GM12878 (cell line): ENCODE measurements around the gene CDK5RAP1. TPM values are rescaled to one million over a fixed set of nuclear protein-coding genes. Genes with fewer than 3 reads are reported as not detected.

Experiments
- ATAC-seq: fragments of 200-7000 bp; cut with Tn5 transposase; 3 replicates; pipeline ENCODE4 v1.9.1; 2020; ENCODE audit warnings: mild to moderate bottlenecking, moderate library complexity
- BruUV-seq: library from RNA; stranded (reverse); fragments of 400-500 nt; replicated peaks from 2 replicates; lab custom pipeline; 2021; lab: Mats Ljungman, UMichigan
- CTCF ChIA-PET: fragments of 300-600 bp; sonication (Branson Sonifier 250); formaldehyde crosslinking; extraction: SDS; loops from one replicate; lab custom pipeline; 2021; ENCODE audit warnings: inconsistent platforms; lab: Yijun Ruan, JAX
- POLR2A ChIA-PET: fragments of 350-600 bp; formaldehyde crosslinking; extraction: SDS; loops from one replicate; lab custom pipeline; 2021; ENCODE audit warnings: inconsistent platforms; lab: Charles Lee
- RAD21 ChIA-PET: fragments of 300-600 bp; sonication (Branson Sonifier 250); formaldehyde crosslinking; loops from one replicate; lab custom pipeline; 2023; ENCODE audit warnings: antibody characterized with exemption; ENCODE audit not compliant: unreplicated experiment; lab: Charles Lee
- SMC1A ChIA-PET: fragments of 300-600 bp; sonication (Branson Sonifier 250); formaldehyde crosslinking; loops from one replicate; lab custom pipeline; 2023; ENCODE audit not compliant: unreplicated experiment, uncharacterized antibody; lab: Charles Lee
- DNase-seq: peaks from one replicate; pipeline ENCODE4 v3.0.0-alpha.2; 2011; ENCODE audit warnings: low read depth, low spot score
- FAIRE-seq: peaks from 3 replicates; lab custom pipeline; 2011; peaks lifted over from hg19 to GRCh38; lab: Jason Lieb, UNC
- H2AFZ ChIP-seq: 2 replicates; pipeline ENCODE4 v1.6.0; 2011; ENCODE audit warnings: low read depth, low read length, control low read depth; ENCODE audit not compliant: control insufficient read depth
- H3K27ac ChIP-seq: 2 replicates; pipeline ENCODE4 v1.5.1; 2011; ENCODE audit warnings: control low read depth; ENCODE audit not compliant: control insufficient read depth, insufficient read depth
- H3K27me3 ChIP-seq, 2 experiments: replicated peaks in 1 of 2; 2 replicates each; pipeline versions ENCODE4 v1.6.0 to v1.6.1; 2011; ENCODE audit warnings: low read length in 1 of 2; ENCODE audit not compliant: control insufficient read depth in 2 of 2, insufficient read depth in 2 of 2
- H3K36me3 ChIP-seq, 2 experiments: 2 replicates each; pipeline ENCODE4 v1.5.1; 2011; ENCODE audit warnings: low read length in 1 of 2; ENCODE audit not compliant: control insufficient read depth in 2 of 2, insufficient read depth in 2 of 2
- H3K4me1 ChIP-seq: 2 replicates; pipeline ENCODE4 v1.6.1; 2011; ENCODE audit warnings: mild to moderate bottlenecking, low read length, moderate library complexity, mixed read lengths; ENCODE audit not compliant: control insufficient read depth, insufficient read depth
- H3K4me2 ChIP-seq: 2 replicates; pipeline ENCODE4 v1.6.0; 2011; ENCODE audit warnings: control low read depth; ENCODE audit not compliant: control insufficient read depth, insufficient read depth
- H3K4me3 ChIP-seq: fragments of 200-600 bp; sonication (generic); 2 replicates; pipeline ENCODE4 v1.5.1; 2016
- H3K79me2 ChIP-seq: 2 replicates; pipeline ENCODE4 v1.6.0; 2011; ENCODE audit warnings: low read length; ENCODE audit not compliant: control insufficient read depth, insufficient read depth
- H3K9ac ChIP-seq: 2 replicates; pipeline ENCODE4 v1.8.0; 2011; ENCODE audit warnings: low read length, control low read depth, mixed read lengths; ENCODE audit not compliant: control insufficient read depth, insufficient read depth
- H3K9me3 ChIP-seq: replicated peaks from 3 replicates; pipeline ENCODE4 v1.5.1; 2011; ENCODE audit warnings: mild to moderate bottlenecking, low read length; ENCODE audit not compliant: control insufficient read depth, insufficient read depth
- H4K20me1 ChIP-seq: 2 replicates; pipeline ENCODE4 v1.6.0; 2011; ENCODE audit not compliant: control insufficient read depth, insufficient read depth
- ATF3 ChIP-seq: IDR thresholded peaks from 2 replicates; pipeline ENCODE4 v1.6.1; 2011; ENCODE audit warnings: low read depth, mild to moderate bottlenecking, low read length, moderate library complexity, borderline replicate concordance; ENCODE audit errors: extremely low read depth
- E2F4 ChIP-seq: IDR thresholded peaks from 2 replicates; pipeline ENCODE4 v1.6.1; 2012; ENCODE audit warnings: low read depth, low read length, improper control_type of control experiment
- E2F8 ChIP-seq: fragments of 450-650 bp; IDR thresholded peaks from 2 replicates; pipeline ENCODE4 v1.6.1; 2018; ENCODE audit warnings: mild to moderate bottlenecking, low read depth, moderate library complexity; ENCODE audit not compliant: partially characterized antibody
- FOXM1 ChIP-seq: IDR thresholded peaks from 2 replicates; pipeline ENCODE4 v1.6.1; 2012; ENCODE audit warnings: low read depth, mild to moderate bottlenecking, inconsistent platforms, low read length, moderate library complexity
- MYB ChIP-seq: fragments of 150-350 bp; IDR thresholded peaks from 2 replicates; pipeline ENCODE4 v1.6.1; 2014; ENCODE audit warnings: mild to moderate bottlenecking, low read depth, low read length, borderline replicate concordance
- NFXL1 ChIP-seq: fragments of 450-650 bp; IDR thresholded peaks from 2 replicates; pipeline ENCODE4 v1.6.1; 2017; ENCODE audit warnings: antibody characterized with exemption, mild to moderate bottlenecking, borderline replicate concordance
- NR2C1 ChIP-seq: fragments of 450-650 bp; IDR thresholded peaks from 2 replicates; pipeline ENCODE4 v1.6.1; 2017; ENCODE audit warnings: antibody characterized with exemption, mild to moderate bottlenecking, moderate library complexity
- POLR2A ChIP-seq: IDR thresholded peaks from 2 replicates; pipeline ENCODE4 v1.6.1; 2011; ENCODE audit warnings: low read depth, mild to moderate bottlenecking, low read length
- POU2F2 ChIP-seq: IDR thresholded peaks from 3 replicates; pipeline ENCODE4 v1.6.1; 2011; ENCODE audit warnings: low read depth, mild to moderate bottlenecking, low read length, borderline replicate concordance
- RFX5 ChIP-seq: IDR thresholded peaks from 2 replicates; pipeline ENCODE4 v1.6.1; 2011; ENCODE audit warnings: low read depth, low read length, improper control_type of control experiment
- SKIL ChIP-seq: fragments of 450-650 bp; IDR thresholded peaks from 2 replicates; pipeline ENCODE4 v1.6.1; 2017; ENCODE audit warnings: mild to moderate bottlenecking, low read depth, inconsistent platforms; ENCODE audit not compliant: poor library complexity, severe bottlenecking
- TCF12 ChIP-seq: IDR thresholded peaks from 2 replicates; pipeline ENCODE4 v1.6.1; 2011; ENCODE audit warnings: low read depth, mild to moderate bottlenecking, low read length
- USF1 ChIP-seq: IDR thresholded peaks from 2 replicates; pipeline ENCODE4 v1.6.1; 2011; ENCODE audit warnings: borderline replicate concordance, low read depth, mild to moderate bottlenecking, moderate library complexity, mixed read lengths, low read length; ENCODE audit not compliant: insufficient read depth; ENCODE audit errors: extremely low read length
- USF2 ChIP-seq: IDR thresholded peaks from 2 replicates; pipeline ENCODE4 v1.6.1; 2011; ENCODE audit warnings: low read depth, low read length, improper control_type of control experiment, borderline replicate concordance
- ZNF24 ChIP-seq: fragments of 450-650 bp; IDR thresholded peaks from 2 replicates; pipeline ENCODE4 v1.6.1; 2017; ENCODE audit warnings: antibody characterized with exemption, mild to moderate bottlenecking
- ZZZ3 ChIP-seq: IDR thresholded peaks from 2 replicates; pipeline ENCODE4 v1.6.1; 2011; ENCODE audit warnings: low read depth; ENCODE audit not compliant: control insufficient read depth, insufficient read length
- WGBS: methylation state at CpG from one replicate; pipeline ENCODE4 v1.1.6; 2016; ENCODE audit warnings: low lambda C conversion rate; ENCODE audit not compliant: insufficient replicate concordance, insufficient coverage; ENCODE audit errors: missing lambda C conversion rate; 5-methylcytosine and 5-hydroxymethylcytosine counted together
- in situ Hi-C: fragments of 300-500 bp; cut with MboI; formaldehyde crosslinking; loops from 9 replicates; pipeline ENCODE4 v1.14.3; 2018; ENCODE audit warnings: mixed read lengths
- intact Hi-C: fragments of 100-400 bp; cut with micrococcal nuclease; formaldehyde crosslinking; loops from one replicate; pipeline ENCODE4 v1.14.2; 2022; ENCODE audit not compliant: unreplicated experiment
- polyA plus RNA-seq, 11 experiments: library from polyadenylated mRNA; depleted of rRNA in 4 of 11; unstranded in 6 of 11; stranded (reverse) in 5 of 11; fragments of >200 nt; fragmentation: Nextera tagmentation in 4 of 11; fragmentation: Illumina TruSeq in 1 of 11; extraction: Ambion mirVana in 4 of 11; extraction: Trizol in 1 of 11; gene quantifications; 1 replicate in 1 of 11; 2 replicates in 10 of 11; pipeline versions ENCODE4 v1.2.1 to v1.2.3, GENCODE V29; 2011 to 2016; ENCODE audit warnings: inconsistent platforms in 2 of 11, missing spikeins in 2 of 11, low read depth in 1 of 11
- total RNA-seq, 4 experiments: library from RNA; depleted of rRNA in 3 of 4; stranded (reverse); fragments of >200 nt in 3 of 4; fragmentation: Illumina TruSeq in 1 of 4; extraction: Trizol in 1 of 4; gene quantifications; 2 replicates each; pipeline versions ENCODE4 v1.2.1 to v1.2.3, GENCODE V29; 2013 to 2021

CDK5RAP1 gene
- total and polyA plus RNA-seq, 10 of the 15 experiments (the other 5 are each of a cell fraction or from before 2014, with no cell fraction given), result 30.4 to 67.6 (median 38.8) TPM

GRCh38 chr20:33313686-33314314 lies 87.5 kb downstream of the CDK5RAP1 start:
- Histone ChIP-seq H3K4me1 (no peaks in the 10 kb centered on the region), H3K9ac (no peak overlapping the region), H3K27me3 (peaks cover 5 to 6% of the 10 kb centered on the region in 2 experiments; a peak in 3 of 4 replicates), H3K27ac (no peak overlapping the region), H3K4me3 (no peak overlapping the region), H4K20me1 (no peaks in the 10 kb centered on the region), H3K9me3 (no peaks in the 10 kb centered on the region), H3K36me3 (no peaks in the 10 kb centered on the region), H3K4me2 (no peak overlapping the region), H2AFZ (no peak overlapping the region), H3K79me2 (no peaks in the 10 kb centered on the region)
- ChIA-PET CTCF (interaction anchor here (0.8 to 1.3 kb wide), 2 partner anchors 11 to 14 kb away, joined by 3 to 4 read pairs; no protein-coding TSS in a partner anchor), RAD21 (no interaction called here), SMC1A (no interaction called here), POLR2A (no interaction called here)
- ATAC-seq (no peak), FAIRE-seq (no peak), DNase-seq (no peak)
- 38% methylated on average over 7 of the region's 7 CpGs for whole genome bisulfite sequencing
- in situ Hi-C loops, result no loop called here
- intact Hi-C loops, result no loop called here
- BruUV-seq, result no TSS peak
- TF ChIP-seq POU2F2 (no peak), USF1 (no peak), POLR2A (no peak), FOXM1 (no peak), RFX5 (no peak), ZZZ3 (no peak), TCF12 (no peak), NFXL1 (no peak), NR2C1 (no peak), E2F4 (no peak), E2F8 (no peak), MYB (no peak), ATF3 (no peak), ZNF24 (no peak), USF2 (no peak), SKIL (no peak)
